Activated CD4-positive, alpha-beta memory T cell treated with anti-CD3 and anti-CD28 coated beads, Interleukin-2, amount 10 ng/mL, durations not matched to agents 7 days and 5 days (primary cell): ENCODE measurements around the gene DICER1. TPM values are rescaled to one million over a fixed set of nuclear protein-coding genes. Genes with fewer than 3 reads are reported as not detected.
A peak's percentile ranks its signal among the peaks of the same experiment; 100 is the strongest.

Source experiments
- CTCF ChIA-PET: fragments of 350-600 bp; sonication (Branson Sonifier 250); formaldehyde crosslinking; loops from one replicate; lab custom pipeline; 2021; ENCODE audit warnings: antibody characterized with exemption, inconsistent platforms; lab: Charles Lee
- POLR2A ChIA-PET: fragments of 350-600 bp; sonication (Branson Sonifier 250); formaldehyde crosslinking; loops from one replicate; lab custom pipeline; 2021; ENCODE audit warnings: antibody characterized with exemption; lab: Charles Lee
- DNase-seq: peaks from one replicate; pipeline ENCODE4 v3.0.0-alpha.2; 2020
- H3K27ac Mint-ChIP-seq: one replicate; pipeline ENCODE4 v1.8.0; 2021; ENCODE audit warnings: mild to moderate bottlenecking, mixed read lengths
- H3K27me3 Mint-ChIP-seq: one replicate; pipeline ENCODE4 v1.8.0; 2021; ENCODE audit warnings: mixed read lengths
- H3K36me3 Mint-ChIP-seq: one replicate; pipeline ENCODE4 v1.8.0; 2021; ENCODE audit warnings: low read depth, mixed read lengths
- H3K4me1 Mint-ChIP-seq: one replicate; pipeline ENCODE4 v1.8.0; 2021; ENCODE audit warnings: mixed read lengths
- H3K4me3 Mint-ChIP-seq: one replicate; pipeline ENCODE4 v1.8.0; 2021; ENCODE audit warnings: mild to moderate bottlenecking, mixed read lengths
- H3K9me3 Mint-ChIP-seq: one replicate; pipeline ENCODE4 v1.8.0; 2021; ENCODE audit warnings: mixed read lengths
- total RNA-seq, 2 experiments: library from RNA; stranded (reverse); gene quantifications; one replicate each; pipeline ENCODE4 v1.2.3, GENCODE V29; 2021

DICER1 gene
- total RNA-seq, 2 experiments from 2014 or later = 46.9 to 52.8 TPM

GRCh38 chr14:95155045-95155444 lies 2.3 kb downstream of the DICER1 start:
- no peaks in the 10 kb centered on the region for H3K9me3 Mint-ChIP-seq
- no peaks in the 10 kb centered on the region for H3K27me3 Mint-ChIP-seq
- peaks cover 44% of the 10 kb centered on the region for H3K4me1 Mint-ChIP-seq
- peak overlapping the region; percentile 58 for H3K27ac Mint-ChIP-seq
- DNase-seq = no peak
- H3K36me3 Mint-ChIP-seq = peaks cover 13% of the 10 kb centered on the region
- H3K4me3 Mint-ChIP-seq = peak overlapping the region; percentile 73
- POLR2A ChIA-PET = no interaction called here
- CTCF ChIA-PET = no interaction called here

- no peak for DNase-seq
- Mint-ChIP-seq H3K4me3 (no peak overlapping the region), H3K9me3 (no peaks in the 10 kb centered on the region), H3K36me3 (peaks cover 13% of the 10 kb centered on the region), H3K4me1 (peaks cover 44% of the 10 kb centered on the region), H3K27ac (no peak overlapping the region), H3K27me3 (no peaks in the 10 kb centered on the region)
- POLR2A ChIA-PET = no interaction called here
- CTCF ChIA-PET = interaction anchor here (1.0 kb wide), 1 partner anchor 30 kb away, joined by 3 read pairs; no protein-coding TSS in a partner anchor
Observed at GRCh38 chr14:95153866-95154265, 3.5 kb downstream of the DICER1 start.

GRCh38 chr14:95151561-95151960 lies 5.8 kb downstream of the DICER1 start:
- CTCF ChIA-PET = no interaction called here
- Mint-ChIP-seq H3K36me3 (peaks cover 16% of the 10 kb centered on the region), H3K4me3 (no peak overlapping the region), H3K27ac (no peak overlapping the region), H3K4me1 (peaks cover 39% of the 10 kb centered on the region), H3K9me3 (no peaks in the 10 kb centered on the region), H3K27me3 (no peaks in the 10 kb centered on the region)
- no peak for DNase-seq
- POLR2A ChIA-PET = no interaction called here

- DNase-seq = no peak
- Mint-ChIP-seq H3K36me3 (peaks cover 22% of the 10 kb centered on the region), H3K4me3 (no peak overlapping the region), H3K27ac (no peak overlapping the region), H3K9me3 (peaks cover 4% of the 10 kb centered on the region), H3K27me3 (no peaks in the 10 kb centered on the region), H3K4me1 (peaks cover 37% of the 10 kb centered on the region)
- ChIA-PET POLR2A (no interaction called here), CTCF (no interaction called here)
Observed at GRCh38 chr14:95150910-95151309, 6.4 kb downstream of the DICER1 start.

GRCh38 chr14:95149441-95149840 lies 7.9 kb downstream of the DICER1 start:
- DNase-seq = no peak
- no peaks in the 10 kb centered on the region for H3K27me3 Mint-ChIP-seq
- POLR2A ChIA-PET = no interaction called here
- CTCF ChIA-PET = no interaction called here
- H3K27ac Mint-ChIP-seq = no peak overlapping the region
- peaks cover 24% of the 10 kb centered on the region for H3K36me3 Mint-ChIP-seq
- H3K4me3 Mint-ChIP-seq = no peak overlapping the region
- H3K4me1 Mint-ChIP-seq = peaks cover 29% of the 10 kb centered on the region
- peaks cover 14% of the 10 kb centered on the region for H3K9me3 Mint-ChIP-seq

- POLR2A ChIA-PET = interaction anchor here (1.1 kb wide), 1 partner anchor 9 kb away, joined by 3 read pairs; no protein-coding TSS in a partner anchor
- Mint-ChIP-seq H3K36me3 (peaks cover 23% of the 10 kb centered on the region), H3K4me1 (peaks cover 25% of the 10 kb centered on the region)
Observed at GRCh38 chr14:95147597-95147996, 9.7 kb downstream of the DICER1 start.

GRCh38 chr14:95146079-95146771 lies 11.1 kb downstream of the DICER1 start:
- POLR2A ChIA-PET = no interaction called here
- no peak overlapping the region for H3K4me3 Mint-ChIP-seq
- peaks cover 24% of the 10 kb centered on the region for H3K4me1 Mint-ChIP-seq
- no peaks in the 10 kb centered on the region for H3K27me3 Mint-ChIP-seq
- peaks cover 14% of the 10 kb centered on the region for H3K9me3 Mint-ChIP-seq
- DNase-seq = no peak
- H3K27ac Mint-ChIP-seq = no peak overlapping the region
- CTCF ChIA-PET = no interaction called here
- H3K36me3 Mint-ChIP-seq = peaks cover 23% of the 10 kb centered on the region

More at GRCh38 chr14:95147597-95147996, 9.7 kb downstream of the DICER1 start:
- CTCF ChIA-PET = no interaction called here
- Mint-ChIP-seq H3K9me3 (peaks cover 14% of the 10 kb centered on the region), H3K27ac (no peak overlapping the region), H3K27me3 (no peaks in the 10 kb centered on the region), H3K4me3 (no peak overlapping the region)
- no peak for DNase-seq

- Mint-ChIP-seq H3K4me1 (peaks cover 20% of the 10 kb centered on the region), H3K36me3 (peaks cover 25% of the 10 kb centered on the region), H3K4me3 (no peak overlapping the region), H3K9me3 (peaks cover 14% of the 10 kb centered on the region), H3K27me3 (no peaks in the 10 kb centered on the region), H3K27ac (no peak overlapping the region)
- no peak for DNase-seq
- CTCF ChIA-PET = no interaction called here
- POLR2A ChIA-PET = no interaction called here
Observed at GRCh38 chr14:95144849-95145248, 12.5 kb downstream of the DICER1 start.

- Mint-ChIP-seq H3K9me3 (peaks cover 14% of the 10 kb centered on the region), H3K4me1 (peaks cover 20% of the 10 kb centered on the region), H3K27ac (no peak overlapping the region), H3K27me3 (no peaks in the 10 kb centered on the region), H3K36me3 (peaks cover 25% of the 10 kb centered on the region), H3K4me3 (no peak overlapping the region)
- ChIA-PET POLR2A (interaction anchor here (0.8 kb wide), 1 partner anchor 14 kb away, joined by 3 read pairs; no protein-coding TSS in a partner anchor), CTCF (no interaction called here)
- no peak for DNase-seq
Observed at GRCh38 chr14:95143808-95144620, 13.3 kb downstream of the DICER1 start.

GRCh38 chr14:95142208-95142607 lies 15.1 kb downstream of the DICER1 start:
- no peak overlapping the region for H3K4me3 Mint-ChIP-seq
- H3K4me1 Mint-ChIP-seq = peaks cover 27% of the 10 kb centered on the region
- ChIA-PET POLR2A (no interaction called here), CTCF (no interaction called here)
- no peak for DNase-seq
- H3K27me3 Mint-ChIP-seq = no peaks in the 10 kb centered on the region
- H3K27ac Mint-ChIP-seq = no peak overlapping the region
- H3K9me3 Mint-ChIP-seq = peaks cover 14% of the 10 kb centered on the region
- H3K36me3 Mint-ChIP-seq = peaks cover 25% of the 10 kb centered on the region

- CTCF ChIA-PET = no interaction called here
- Mint-ChIP-seq H3K36me3 (peaks cover 26% of the 10 kb centered on the region), H3K27me3 (no peaks in the 10 kb centered on the region), H3K27ac (no peak overlapping the region), H3K4me3 (no peak overlapping the region), H3K9me3 (peaks cover 14% of the 10 kb centered on the region), H3K4me1 (peaks cover 29% of the 10 kb centered on the region)
- POLR2A ChIA-PET = no interaction called here
- DNase-seq = no peak
Observed at GRCh38 chr14:95141684-95142083, 15.6 kb downstream of the DICER1 start.

GRCh38 chr14:95140060-95140858 lies 17.1 kb downstream of the DICER1 start:
- no peak overlapping the region for H3K4me3 Mint-ChIP-seq
- CTCF ChIA-PET = no interaction called here
- H3K27ac Mint-ChIP-seq = no peak overlapping the region
- POLR2A ChIA-PET = no interaction called here
- peaks cover 23% of the 10 kb centered on the region for H3K36me3 Mint-ChIP-seq
- DNase-seq = no peak
- peaks cover 26% of the 10 kb centered on the region for H3K4me1 Mint-ChIP-seq
- no peaks in the 10 kb centered on the region for H3K27me3 Mint-ChIP-seq
- peaks cover 7% of the 10 kb centered on the region for H3K9me3 Mint-ChIP-seq

GRCh38 chr14:95138876-95139275 lies 18.5 kb downstream of the DICER1 start:
- H3K4me3 Mint-ChIP-seq = no peak overlapping the region
- H3K36me3 Mint-ChIP-seq = peaks cover 17% of the 10 kb centered on the region
- ChIA-PET CTCF (no interaction called here), POLR2A (no interaction called here)
- H3K9me3 Mint-ChIP-seq = no peaks in the 10 kb centered on the region
- DNase-seq = no peak
- no peak overlapping the region for H3K27ac Mint-ChIP-seq
- H3K27me3 Mint-ChIP-seq = no peaks in the 10 kb centered on the region
- H3K4me1 Mint-ChIP-seq = peaks cover 15% of the 10 kb centered on the region
